Fibroblast of lung (primary cell): ENCODE data around the gene SLC25A53. TPM values are rescaled to one million over a fixed set of nuclear protein-coding genes. Genes with fewer than 3 reads are reported as not detected.

Experiments
- DNase-seq, 2 donors: peaks; one replicate each; pipeline versions ENCODE4 v3.0.0 to v3.0.0-alpha.2; 2010; ENCODE audit warnings: low read depth in 2 of 2
- H2AFZ ChIP-seq: 2 replicates; pipeline ENCODE4 v1.5.1; 2012; ENCODE audit warnings: low read length, control low read depth, inconsistent platforms
- H3K27ac ChIP-seq: 2 replicates; pipeline ENCODE4 v1.5.1; 2011; ENCODE audit warnings: low read length, control low read depth; ENCODE audit not compliant: insufficient read depth
- H3K27me3 ChIP-seq: 2 replicates; pipeline ENCODE4 v1.5.1; 2011; ENCODE audit warnings: mild to moderate bottlenecking, low read length; ENCODE audit not compliant: control insufficient read depth, insufficient read depth
- H3K36me3 ChIP-seq: 2 replicates; pipeline ENCODE4 v1.5.1; 2011; ENCODE audit warnings: low read length; ENCODE audit not compliant: control insufficient read depth, insufficient read depth
- H3K4me1 ChIP-seq: 2 replicates; pipeline ENCODE4 v1.5.1; 2011; ENCODE audit warnings: low read length; ENCODE audit not compliant: control insufficient read depth, insufficient read depth; ENCODE audit errors: extremely low read depth
- H3K4me2 ChIP-seq: 2 replicates; pipeline ENCODE4 v1.5.1; 2011; ENCODE audit warnings: low read length, control low read depth; ENCODE audit not compliant: insufficient read depth; ENCODE audit errors: extremely low read depth
- H3K4me3 ChIP-seq, 4 experiments: fragments of 200-600 bp in 1 of 4; sonication (generic) in 1 of 4; replicated peaks in 1 of 4; 2 replicates each; pipeline ENCODE4 v1.5.1; 2011 to 2016; ENCODE audit warnings: low read length in 4 of 4, low read depth in 3 of 4, mild to moderate bottlenecking in 3 of 4, control low read depth in 2 of 4, inconsistent platforms in 1 of 4, mixed read lengths in 1 of 4; ENCODE audit not compliant: insufficient read depth in 1 of 4; ENCODE audit errors: control extremely low read depth in 1 of 4
- H3K79me2 ChIP-seq: 2 replicates; pipeline ENCODE4 v1.5.1; 2012; ENCODE audit warnings: mild to moderate bottlenecking, low read length, inconsistent platforms; ENCODE audit not compliant: control insufficient read depth, insufficient read depth
- H3K9ac ChIP-seq: 2 replicates; pipeline ENCODE4 v1.5.1; 2011; ENCODE audit warnings: mild to moderate bottlenecking, low read length, control low read depth; ENCODE audit not compliant: insufficient read depth
- H3K9me3 ChIP-seq: 2 replicates; pipeline ENCODE4 v1.5.1; 2012; ENCODE audit warnings: low read depth, low read length; ENCODE audit not compliant: control insufficient read depth, insufficient read depth
- H4K20me1 ChIP-seq: 2 replicates; pipeline ENCODE4 v1.5.1; 2011; ENCODE audit warnings: low read length; ENCODE audit not compliant: control insufficient read depth, insufficient read depth; ENCODE audit errors: extremely low read depth
- EZH2 ChIP-seq: IDR thresholded peaks from 2 replicates; pipeline ENCODE4 v1.5.1; 2012; ENCODE audit warnings: low read length, control low read depth, mild to moderate bottlenecking; ENCODE audit errors: missing control alignments
- polyA plus RNA-seq, 2 donors: library from polyadenylated mRNA; depleted of rRNA in 1 of 2; stranded (reverse) in 1 of 2; unstranded in 1 of 2; fragments of >200 nt; gene quantifications; 2 replicates each; pipeline ENCODE4 v1.2.1, GENCODE V29; 2011 to 2012; ENCODE audit warnings: missing spikeins in 1 of 2
- total RNA-seq: library from RNA; depleted of rRNA; stranded (reverse); fragments of >200 nt; gene quantifications from 2 replicates; pipeline ENCODE4 v1.2.1, GENCODE V29; 2014
- TF ChIP-seq, protein P1 (sequence below), 2 donors: IDR thresholded peaks in 1 of 2; conservative IDR thresholded peaks in 1 of 2; 1 replicate in 1 of 2; 2 replicates in 1 of 2; pipeline ENCODE4 v1.5.1; 2011 to 2012; ENCODE audit warnings: low read length in 2 of 2, control low read depth in 1 of 2, inconsistent platforms in 1 of 2, low read depth in 1 of 2, mild to moderate bottlenecking in 1 of 2

The SLC25A53 gene
- total and polyA plus RNA-seq, 2 donors (not counting 1 experiment from before 2014, with no cell fraction given) = 5.4 to 13.7 TPM

GRCh38 chrX:104136241-104137019 lies 20.4 kb downstream of the SLC25A53 start:
- H3K36me3 ChIP-seq = no peaks in the 10 kb centered on the region
- DNase-seq = peak; percentile 83 to 91
- peak overlapping the region; percentile 81 for H3K4me2 ChIP-seq
- H3K4me3 ChIP-seq = peak overlapping the region in 3 of 4 experiments; percentile 20 to 85 (median 62)
- no peaks in the 10 kb centered on the region for H3K79me2 ChIP-seq
- peak overlapping the region; percentile 40 for H3K27ac ChIP-seq
- no peak for TF ChIP-seq EZH2
- TF ChIP-seq, protein P1, sequence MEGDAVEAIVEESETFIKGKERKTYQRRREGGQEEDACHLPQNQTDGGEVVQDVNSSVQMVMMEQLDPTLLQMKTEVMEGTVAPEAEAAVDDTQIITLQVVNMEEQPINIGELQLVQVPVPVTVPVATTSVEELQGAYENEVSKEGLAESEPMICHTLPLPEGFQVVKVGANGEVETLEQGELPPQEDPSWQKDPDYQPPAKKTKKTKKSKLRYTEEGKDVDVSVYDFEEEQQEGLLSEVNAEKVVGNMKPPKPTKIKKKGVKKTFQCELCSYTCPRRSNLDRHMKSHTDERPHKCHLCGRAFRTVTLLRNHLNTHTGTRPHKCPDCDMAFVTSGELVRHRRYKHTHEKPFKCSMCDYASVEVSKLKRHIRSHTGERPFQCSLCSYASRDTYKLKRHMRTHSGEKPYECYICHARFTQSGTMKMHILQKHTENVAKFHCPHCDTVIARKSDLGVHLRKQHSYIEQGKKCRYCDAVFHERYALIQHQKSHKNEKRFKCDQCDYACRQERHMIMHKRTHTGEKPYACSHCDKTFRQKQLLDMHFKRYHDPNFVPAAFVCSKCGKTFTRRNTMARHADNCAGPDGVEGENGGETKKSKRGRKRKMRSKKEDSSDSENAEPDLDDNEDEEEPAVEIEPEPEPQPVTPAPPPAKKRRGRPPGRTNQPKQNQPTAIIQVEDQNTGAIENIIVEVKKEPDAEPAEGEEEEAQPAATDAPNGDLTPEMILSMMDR (conservative IDR thresholded peaks at IDR 0.05 in 1 of 2, IDR thresholded peaks at IDR 0.05 in 1 of 2; ENCODE audit: low read depth in 1 of 2, low read length in 2 of 2) = peak; percentile 48 to 64
- peak overlapping the region; percentile 81 for H2AFZ ChIP-seq
- H3K4me1 ChIP-seq = no peaks in the 10 kb centered on the region
- no peaks in the 10 kb centered on the region for H3K9me3 ChIP-seq
- no peaks in the 10 kb centered on the region for H4K20me1 ChIP-seq
- no peak overlapping the region for H3K9ac ChIP-seq
- H3K27me3 ChIP-seq = no peaks in the 10 kb centered on the region

- Histone ChIP-seq H3K79me2 (no peaks in the 10 kb centered on the region), H3K9ac (no peak overlapping the region), H3K27me3 (no peaks in the 10 kb centered on the region), H3K27ac (no peak overlapping the region), H3K4me3 (peak overlapping the region in 1 of 4 experiments; percentile 85), H3K4me1 (no peaks in the 10 kb centered on the region), H3K9me3 (no peaks in the 10 kb centered on the region), H3K4me2 (no peak overlapping the region), H2AFZ (no peak overlapping the region), H4K20me1 (no peaks in the 10 kb centered on the region), H3K36me3 (no peaks in the 10 kb centered on the region)
- TF ChIP-seq EZH2 = no peak
- TF ChIP-seq, protein P1 (conservative IDR thresholded peaks at IDR 0.05 in 1 of 2, IDR thresholded peaks at IDR 0.05 in 1 of 2; ENCODE audit: low read depth in 1 of 2, low read length in 2 of 2) = no peak
- DNase-seq = peak; percentile 22 to 23
Measured at GRCh38 chrX:104135677-104136076, 21.1 kb downstream of the SLC25A53 start.

- no peak overlapping the region for H3K27ac ChIP-seq
- no peaks in the 10 kb centered on the region for H3K79me2 ChIP-seq
- H3K9me3 ChIP-seq = no peaks in the 10 kb centered on the region
- H3K4me1 ChIP-seq = no peaks in the 10 kb centered on the region
- H3K36me3 ChIP-seq = no peaks in the 10 kb centered on the region
- no peaks in the 10 kb centered on the region for H3K27me3 ChIP-seq
- TF ChIP-seq EZH2 = no peak
- TF ChIP-seq, protein P1 (conservative IDR thresholded peaks at IDR 0.05 in 1 of 2, IDR thresholded peaks at IDR 0.05 in 1 of 2; ENCODE audit: low read depth in 1 of 2, low read length in 2 of 2) = no peak
- H4K20me1 ChIP-seq = no peaks in the 10 kb centered on the region
- H3K4me2 ChIP-seq = no peak overlapping the region
- no peak overlapping the region for H3K4me3 ChIP-seq
- DNase-seq = no peak
- H3K9ac ChIP-seq = no peak overlapping the region
- no peak overlapping the region for H2AFZ ChIP-seq
Measured at GRCh38 chrX:104134583-104135261, 22.1 kb downstream of the SLC25A53 start.
